Mammary epithelial cell (primary cell): ENCODE data around the gene ELMO1.

Experiments used
- EZH2 ChIP-seq: IDR thresholded peaks from 2 replicates; pipeline ENCODE4 v1.6.1; 2012; ENCODE audit warnings: low read length, inconsistent platforms, borderline replicate concordance
- TF ChIP-seq, protein P1 (sequence below), 2 donors: IDR thresholded peaks in 1 of 2; conservative IDR thresholded peaks in 1 of 2; 2 replicates each; pipeline ENCODE4 v1.5.1; 2011 to 2012; ENCODE audit warnings: inconsistent platforms in 2 of 2, low read length in 2 of 2, mild to moderate bottlenecking in 2 of 2, control low read depth in 1 of 2, low read depth in 1 of 2; ENCODE audit not compliant: insufficient read depth in 1 of 2; ENCODE audit errors: extremely low read depth in 1 of 2

DNA sequence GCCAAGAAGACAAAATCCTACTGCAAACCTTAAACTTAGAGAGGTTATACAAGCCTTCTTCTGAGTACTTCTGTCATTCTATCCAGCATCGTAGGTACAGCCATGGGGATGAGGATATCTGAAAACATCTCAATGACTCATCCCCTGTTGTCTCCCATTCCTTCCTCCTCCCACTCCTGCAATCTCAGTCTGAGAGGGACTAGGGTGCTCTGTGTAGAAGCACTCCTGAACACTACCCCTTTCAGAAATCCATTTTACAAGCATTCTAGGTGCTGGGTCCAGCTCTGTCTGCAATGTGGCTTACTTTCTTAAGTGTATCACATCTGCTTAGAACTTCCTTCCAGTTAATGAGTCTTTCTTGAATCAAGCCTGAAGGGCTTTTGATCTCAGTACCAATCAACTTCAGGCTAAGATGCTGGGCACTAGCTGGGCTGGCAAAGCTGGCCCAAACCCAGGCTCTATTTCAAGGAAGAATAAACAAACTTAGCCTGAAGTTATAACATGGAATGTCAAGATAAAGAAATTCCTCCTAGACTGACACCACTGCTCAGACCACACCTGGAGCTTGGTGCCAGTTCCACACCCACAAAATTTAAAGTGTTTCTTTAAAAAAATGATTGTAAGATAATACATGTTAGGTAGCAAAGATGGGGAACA lies 454.1 kb downstream of the ELMO1 start:
- TF ChIP-seq, protein P1, sequence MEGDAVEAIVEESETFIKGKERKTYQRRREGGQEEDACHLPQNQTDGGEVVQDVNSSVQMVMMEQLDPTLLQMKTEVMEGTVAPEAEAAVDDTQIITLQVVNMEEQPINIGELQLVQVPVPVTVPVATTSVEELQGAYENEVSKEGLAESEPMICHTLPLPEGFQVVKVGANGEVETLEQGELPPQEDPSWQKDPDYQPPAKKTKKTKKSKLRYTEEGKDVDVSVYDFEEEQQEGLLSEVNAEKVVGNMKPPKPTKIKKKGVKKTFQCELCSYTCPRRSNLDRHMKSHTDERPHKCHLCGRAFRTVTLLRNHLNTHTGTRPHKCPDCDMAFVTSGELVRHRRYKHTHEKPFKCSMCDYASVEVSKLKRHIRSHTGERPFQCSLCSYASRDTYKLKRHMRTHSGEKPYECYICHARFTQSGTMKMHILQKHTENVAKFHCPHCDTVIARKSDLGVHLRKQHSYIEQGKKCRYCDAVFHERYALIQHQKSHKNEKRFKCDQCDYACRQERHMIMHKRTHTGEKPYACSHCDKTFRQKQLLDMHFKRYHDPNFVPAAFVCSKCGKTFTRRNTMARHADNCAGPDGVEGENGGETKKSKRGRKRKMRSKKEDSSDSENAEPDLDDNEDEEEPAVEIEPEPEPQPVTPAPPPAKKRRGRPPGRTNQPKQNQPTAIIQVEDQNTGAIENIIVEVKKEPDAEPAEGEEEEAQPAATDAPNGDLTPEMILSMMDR (conservative IDR thresholded peaks at IDR 0.05 in 1 of 2, IDR thresholded peaks at IDR 0.05 in 1 of 2; ENCODE audit: extremely low read depth in 1 of 2, insufficient read depth in 1 of 2, low read depth in 1 of 2, low read length in 2 of 2) = no peak
- TF ChIP-seq EZH2 = no peak
